ENCODE data around the gene PNRC2. TPM values are rescaled to one million over a fixed set of nuclear protein-coding genes. Genes with fewer than 3 reads are reported as not detected.

PNRC2 gene, protein sequence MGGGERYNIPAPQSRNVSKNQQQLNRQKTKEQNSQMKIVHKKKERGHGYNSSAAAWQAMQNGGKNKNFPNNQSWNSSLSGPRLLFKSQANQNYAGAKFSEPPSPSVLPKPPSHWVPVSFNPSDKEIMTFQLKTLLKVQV
- total RNA-seq (2022; extraction: Qiagen RNA extraction), result 29.4 to 42.8 TPM (median 39.1 TPM) in 5 replicates

DNA sequence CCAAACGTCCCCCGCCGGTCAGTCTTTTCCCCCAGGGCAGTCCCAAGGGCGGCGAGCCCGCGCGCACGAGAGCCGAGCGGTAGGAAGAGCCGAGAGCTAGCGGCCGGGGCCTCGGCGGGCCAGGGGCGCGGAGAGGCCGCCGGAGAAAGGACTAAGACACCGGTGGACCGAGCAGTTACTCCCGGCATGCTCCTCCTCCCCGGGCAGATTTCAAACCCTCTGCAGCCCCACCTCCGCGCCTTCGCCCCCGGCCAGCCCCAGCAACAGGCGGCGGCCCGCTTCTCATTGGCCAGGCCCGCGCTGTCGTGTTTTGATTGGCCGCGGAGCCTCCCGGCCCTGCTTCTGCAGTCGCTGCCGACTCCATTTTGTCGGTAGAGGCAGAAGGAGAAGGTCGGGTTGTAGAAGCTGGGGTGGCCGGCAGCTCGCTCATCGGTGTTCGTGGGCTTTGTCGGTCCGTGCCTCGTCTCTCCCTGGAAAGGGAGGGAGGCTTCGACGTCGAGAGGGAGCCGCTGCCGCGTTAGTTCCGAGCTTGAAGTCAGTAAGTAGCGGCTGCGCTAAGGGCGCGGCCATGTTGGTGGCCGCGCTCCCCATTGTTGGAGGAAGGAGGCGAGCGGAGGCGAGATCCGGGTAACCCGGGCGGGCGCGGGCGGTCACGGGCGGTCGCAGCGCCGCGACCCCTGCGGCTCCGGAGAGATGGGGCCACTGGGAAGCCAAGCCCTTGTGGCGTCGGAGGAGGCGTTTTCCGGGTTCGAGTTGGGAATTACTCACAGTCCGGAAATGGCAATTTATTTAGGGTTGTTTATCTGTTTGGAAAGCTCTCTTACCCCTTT is at the start of gene PNRC2:
PNRC2 (plus strand) TSS at position 368 of the 830 bp plus-strand sequence. CDS start 1,630 bp downstream, outside the sequence.

DNA sequence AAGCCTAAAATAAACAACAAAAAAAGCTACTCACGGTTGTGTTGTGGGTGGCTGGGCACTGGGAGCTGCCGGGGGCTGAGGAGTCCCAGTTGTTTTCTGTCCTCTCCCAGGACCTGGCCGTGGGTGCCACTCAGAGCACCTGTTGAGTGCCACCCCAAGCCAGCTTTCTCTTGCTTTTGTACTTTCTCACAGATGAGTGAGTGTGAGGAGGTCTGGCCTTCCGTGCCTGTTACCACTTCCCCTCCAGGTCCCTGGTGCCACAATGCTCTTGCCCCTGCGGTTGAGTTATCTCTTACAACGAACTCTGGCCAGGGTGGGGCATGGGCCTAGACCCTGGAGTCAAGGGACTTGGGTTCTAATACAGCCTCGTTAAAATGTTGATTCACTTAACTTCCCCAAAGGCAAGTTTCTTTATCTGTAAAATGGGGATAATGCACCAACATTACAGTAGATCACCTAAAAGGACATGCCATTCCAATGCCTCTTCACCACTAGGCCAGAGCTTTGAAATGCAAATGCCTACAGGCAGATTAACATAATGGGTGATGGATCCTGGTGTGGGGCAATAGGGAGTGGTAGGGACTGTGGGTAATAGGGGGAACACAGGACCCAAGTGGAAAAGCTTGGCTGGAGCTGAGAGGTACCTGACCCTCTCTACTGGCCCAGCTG is 46.3 kb upstream of the PNRC2 start, which contains the start of gene CNR2:
CNR2 (minus strand) TSS at position 151 of the 669 bp plus-strand sequence. CDS start 37,745 bp downstream, outside the sequence.

DNA sequence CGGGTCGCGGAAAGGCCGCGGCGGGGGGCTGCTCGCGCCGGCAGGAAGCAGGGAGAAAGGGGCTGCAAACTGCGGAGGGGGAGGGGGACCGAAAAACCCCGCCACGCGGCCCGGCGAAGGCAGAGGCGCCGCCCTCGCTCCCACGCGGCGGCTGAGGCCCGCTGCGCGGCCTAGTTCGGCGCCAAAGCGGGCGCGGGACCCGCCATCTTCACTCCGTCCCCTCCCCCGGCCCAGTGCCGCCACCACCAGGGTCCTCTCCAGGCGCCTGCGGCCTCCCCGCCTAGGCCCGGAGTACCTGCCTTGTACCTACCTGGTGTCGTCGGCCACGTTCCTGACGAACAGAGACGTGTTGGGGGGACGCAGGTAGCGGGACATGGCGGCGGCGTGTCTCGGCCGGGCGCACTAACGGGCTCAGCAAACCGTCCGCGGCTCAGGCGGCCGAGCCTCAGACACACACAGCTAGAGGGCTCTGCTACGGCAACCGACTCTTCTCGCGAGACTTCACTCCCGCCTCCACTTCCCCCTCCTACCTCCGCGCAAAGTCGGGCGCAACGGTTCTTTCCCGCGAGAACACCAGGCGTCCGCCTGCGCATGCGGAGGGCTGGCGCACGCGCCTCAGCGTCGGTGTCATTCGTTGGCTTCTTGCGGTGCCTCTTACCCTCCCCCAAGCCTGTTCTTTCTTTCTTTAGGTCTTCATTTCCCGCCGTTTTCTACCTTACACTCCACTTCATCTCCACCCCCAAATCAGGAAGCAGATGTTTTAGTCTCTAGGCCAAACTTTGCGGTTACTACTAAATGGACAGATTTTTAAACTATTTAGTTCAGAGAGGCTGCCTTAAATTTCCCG is 20.5 kb downstream of the PNRC2 start, which contains the start of gene SRSF10:
SRSF10 (minus strand) TSS at position 447 of the 847 bp plus-strand sequence; CDS start at position 375, 72 bp downstream.

Other genes with a start within 250 kb of the PNRC2 start
- gene ELOA, start 216.4 kb upstream of the PNRC2 start, total RNA-seq (2022; extraction: Qiagen RNA extraction), result 25.8 to 34.8 TPM (median 27.0 TPM) in 5 replicates
- gene PITHD1, start 181.4 kb upstream of the PNRC2 start, total RNA-seq (2022; extraction: Qiagen RNA extraction), result 25.9 to 36.1 TPM (median 31.4 TPM) in 5 replicates
- gene LYPLA2, start 168.7 kb upstream of the PNRC2 start, total RNA-seq (2022; extraction: Qiagen RNA extraction), result 54.5 to 58.3 TPM (median 56.5 TPM) in 5 replicates
- 70.0 to 76.3 TPM (median 74.4 TPM) in 5 replicates for gene GALE, start 159.1 kb upstream of the PNRC2 start, total RNA-seq (2022; extraction: Qiagen RNA extraction)
- 13.2 to 14.6 TPM (median 13.6 TPM) in 5 replicates for gene HMGCL, start 134.4 kb upstream of the PNRC2 start, total RNA-seq (2022; extraction: Qiagen RNA extraction)
- gene FUCA1, start 91.5 kb upstream of the PNRC2 start, total RNA-seq (2022; extraction: Qiagen RNA extraction), result 9.6 to 11.2 TPM (median 10.2 TPM) in 5 replicates
- 0.01 TPM in 1 of 5 replicates, not detected in the others for gene CNR2, start 46.5 kb upstream of the PNRC2 start, total RNA-seq (2022; extraction: Qiagen RNA extraction)
- 86.1 to 116 TPM (median 94.7 TPM) in 5 replicates for gene SRSF10, start 20.5 kb downstream of the PNRC2 start, total RNA-seq (2022; extraction: Qiagen RNA extraction)
- gene MYOM3, start 152.3 kb downstream of the PNRC2 start, total RNA-seq (2022; extraction: Qiagen RNA extraction), result 6.3 to 8.4 TPM (median 6.7 TPM) in 5 replicates
- 6.5 to 8.8 TPM (median 7.3 TPM) in 5 replicates for gene IL22RA1, start 183.3 kb downstream of the PNRC2 start, total RNA-seq (2022; extraction: Qiagen RNA extraction)
- gene IFNLR1, start 227.5 kb downstream of the PNRC2 start, total RNA-seq (2022; extraction: Qiagen RNA extraction), result 0.90 to 1.2 TPM (median 1.1 TPM) in 5 replicates

All from A549 treated with Hydrocortisone at 1 μM for 4 hours (cell line).